Smooth muscle cell of trachea (primary cell): ENCODE data around the gene DNAJB8. TPM values are rescaled to one million over a fixed set of nuclear protein-coding genes. Genes with fewer than 3 reads are reported as not detected.

Source experiments
- total RNA-seq: library from RNA; depleted of rRNA; stranded (reverse); fragments of >200 nt; gene quantifications from 2 replicates; pipeline ENCODE4 v1.2.1, GENCODE V29; 2014

Gene DNAJB8
- not detected in 2 replicates for total RNA-seq

DNA sequence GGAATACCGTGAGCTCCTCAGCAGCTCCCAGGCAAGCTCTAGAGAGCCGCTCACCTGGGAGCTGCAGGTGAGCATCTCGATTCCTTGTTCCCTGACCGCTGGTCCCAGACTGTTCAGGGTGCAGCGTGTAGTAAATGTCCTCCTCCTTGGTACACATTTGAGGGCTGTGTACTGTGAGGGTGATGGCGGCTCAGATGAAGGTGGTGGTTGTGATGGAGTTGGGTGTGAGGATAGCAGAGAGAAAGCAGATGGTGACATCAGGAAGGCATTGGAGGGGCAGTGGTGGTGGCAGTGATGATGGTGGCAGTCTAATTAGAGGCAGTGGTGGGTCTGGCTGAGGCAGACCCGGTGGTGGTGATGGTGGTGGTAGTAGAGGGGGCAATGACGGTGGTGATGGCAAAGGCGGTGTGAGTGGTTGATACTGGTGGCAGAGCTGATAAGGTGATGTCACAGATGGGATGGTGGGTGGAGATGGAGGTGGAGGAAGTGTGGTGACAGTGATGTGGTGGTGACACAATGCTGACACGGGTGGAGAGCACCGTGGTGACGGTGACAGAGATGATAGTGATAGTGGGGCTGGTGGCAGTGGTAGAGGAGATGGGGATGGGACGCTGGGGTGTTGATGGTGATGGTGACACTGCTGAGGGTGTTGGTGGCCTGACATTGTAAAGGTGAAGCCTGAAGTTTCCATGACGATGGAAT, at the start of gene DNAJB8:
Gene DNAJB8, minus strand, starts transcription at position 51 of the 702 bp plus-strand sequence. CDS start 3,645 bp downstream, outside the sequence.

GRCh38 chr3:128492671-128493569, 26.2 kb upstream of the DNAJB8 start, which contains the start of gene GATA2:
Gene GATA2 (minus strand): TSS chr3:128493201. CDS start chr3:128487031, 6,170 bp downstream.

Other genes with a start within 250 kb of the DNAJB8 start
- gene GATA2, start 26.3 kb upstream of the DNAJB8 start, total RNA-seq: 1.6 and 2.6 TPM in 2 replicates
- 418 and 502 TPM in 2 replicates for gene RPN1, start 183.9 kb upstream of the DNAJB8 start, total RNA-seq